ENCODE results near the gene CPLANE2.
A peak's percentile ranks its signal among the peaks of the same experiment; 100 is the strongest.
"Not testable (repeated sequence)": the region's sequence is repeated elsewhere in the genome, so short reads cannot be mapped to it uniquely, and the experiment has no call there.

The CPLANE2 gene

GRCh38 chr1:16248603-16249516 is 11.9 kb upstream of the CPLANE2 start:
- DNase-seq = peak; percentile 86

- no peak for DNase-seq
Measured at GRCh38 chr1:16248007-16248436, 11.0 kb upstream of the CPLANE2 start.

GRCh38 chr1:16247441-16247840 is 10.5 kb upstream of the CPLANE2 start:
- DNase-seq = no peak

GRCh38 chr1:16246961-16247360 is 10.0 kb upstream of the CPLANE2 start:
- DNase-seq = no peak

GRCh38 chr1:16246239-16246638 is 9.3 kb upstream of the CPLANE2 start:
- not testable (repeated sequence) for DNase-seq

GRCh38 chr1:16245476-16246196 is 8.7 kb upstream of the CPLANE2 start:
- DNase-seq = no peak

- DNase-seq = no peak
Measured at GRCh38 chr1:16244650-16245285, 7.8 kb upstream of the CPLANE2 start.

- no peak for DNase-seq
Measured at GRCh38 chr1:16243936-16244649, 7.1 kb upstream of the CPLANE2 start.

- DNase-seq = no peak
Measured at GRCh38 chr1:16243215-16243610, 6.2 kb upstream of the CPLANE2 start.

GRCh38 chr1:16242556-16243214 is 5.7 kb upstream of the CPLANE2 start:
- DNase-seq = no peak

- DNase-seq = no peak
Measured at GRCh38 chr1:16241221-16241708, 4.3 kb upstream of the CPLANE2 start.

GRCh38 chr1:16239972-16240491 is 3.0 kb upstream of the CPLANE2 start:
- no peak for DNase-seq

GRCh38 chr1:16237343-16237830 is 404 bp upstream of the CPLANE2 start:
- no peak for DNase-seq

- peak; percentile 65 for DNase-seq
Measured at GRCh38 chr1:16235944-16236510, 956 bp downstream of the CPLANE2 start.

- no peak for DNase-seq
Measured at GRCh38 chr1:16235347-16235746, 1.6 kb downstream of the CPLANE2 start.

- no peak for DNase-seq
Measured at GRCh38 chr1:16233431-16233830, 3.6 kb downstream of the CPLANE2 start.

- DNase-seq = no peak
Measured at GRCh38 chr1:16232316-16232710, 4.7 kb downstream of the CPLANE2 start.

- no peak for DNase-seq
Measured at GRCh38 chr1:16231331-16232315, 5.4 kb downstream of the CPLANE2 start.

GRCh38 chr1:16230744-16231143 is 6.2 kb downstream of the CPLANE2 start:
- no peak for DNase-seq
